ENCODE measurements around the gene CMSS1.
A peak's percentile ranks its signal among the peaks of the same experiment; 100 is the strongest.

CMSS1 gene

GRCh38 chr3:100104817-100105413 lies 287.3 kb downstream of the CMSS1 start:
- peak overlapping the region; percentile 17 for H3K27ac ChIP-seq
- H3K36me3 ChIP-seq (replicated peaks), result no peaks in the 10 kb centered on the region
- H3K4me3 ChIP-seq (ENCODE audit: low read depth, low read length), result no peak overlapping the region
- DNase-seq, result no peak
- no peaks in the 10 kb centered on the region for H3K27me3 ChIP-seq (replicated peaks)
- no peak for TF ChIP-seq CTCF (IDR thresholded peaks at IDR 0.05; ENCODE audit: low read depth, low read length, missing control alignments)
- in situ Hi-C loops (cut with HindIII; ENCODE audit: low pct_ligation_motif_present, low sequenced_read_pairs), result no loop called here

- Histone ChIP-seq H3K27ac (peak overlapping the region; percentile 17), H3K27me3 (replicated peaks) (no peaks in the 10 kb centered on the region), H3K4me3 (ENCODE audit: low read depth, low read length) (no peak overlapping the region), H3K36me3 (replicated peaks) (no peaks in the 10 kb centered on the region)
- no peak for TF ChIP-seq CTCF (IDR thresholded peaks at IDR 0.05; ENCODE audit: low read depth, low read length, missing control alignments)
- no peak for DNase-seq
- in situ Hi-C loops (cut with HindIII; ENCODE audit: low pct_ligation_motif_present, low sequenced_read_pairs), result no loop called here
These were observed 287.8 kb downstream of the CMSS1 start for GRCh38 chr3:100105501-100105900.

- Histone ChIP-seq H3K27ac (no peak overlapping the region), H3K4me3 (ENCODE audit: low read depth, low read length) (no peak overlapping the region), H3K27me3 (replicated peaks) (no peaks in the 10 kb centered on the region), H3K36me3 (replicated peaks) (no peaks in the 10 kb centered on the region)
- no peak for DNase-seq
- no peak for TF ChIP-seq CTCF (IDR thresholded peaks at IDR 0.05; ENCODE audit: low read depth, low read length, missing control alignments)
- in situ Hi-C loops (cut with HindIII; ENCODE audit: low pct_ligation_motif_present, low sequenced_read_pairs), result no loop called here
These were observed 288.4 kb downstream of the CMSS1 start for GRCh38 chr3:100106094-100106493.

GRCh38 chr3:100106531-100107141 lies 289.0 kb downstream of the CMSS1 start:
- Histone ChIP-seq H3K36me3 (replicated peaks) (no peaks in the 10 kb centered on the region), H3K27me3 (replicated peaks) (no peaks in the 10 kb centered on the region), H3K4me3 (ENCODE audit: low read depth, low read length) (no peak overlapping the region), H3K27ac (no peak overlapping the region)
- in situ Hi-C loops (cut with HindIII; ENCODE audit: low pct_ligation_motif_present, low sequenced_read_pairs), result no loop called here
- peak; percentile 68 for DNase-seq
- no peak for TF ChIP-seq CTCF (IDR thresholded peaks at IDR 0.05; ENCODE audit: low read depth, low read length, missing control alignments)

GRCh38 chr3:100107221-100107814 lies 289.7 kb downstream of the CMSS1 start:
- Histone ChIP-seq H3K4me3 (ENCODE audit: low read depth, low read length) (no peak overlapping the region), H3K27me3 (replicated peaks) (no peaks in the 10 kb centered on the region), H3K36me3 (replicated peaks) (no peaks in the 10 kb centered on the region), H3K27ac (no peak overlapping the region)
- no peak for TF ChIP-seq CTCF (IDR thresholded peaks at IDR 0.05; ENCODE audit: low read depth, low read length, missing control alignments)
- no peak for DNase-seq
- in situ Hi-C loops (cut with HindIII; ENCODE audit: low pct_ligation_motif_present, low sequenced_read_pairs), result no loop called here

Data from brain microvascular endothelial cell (primary cell).